GM21381 (cell line): ENCODE measurements around the gene TMEM240.
"Not testable (repeated sequence)": the region's sequence is repeated elsewhere in the genome, so short reads cannot be mapped to it uniquely, and the experiment has no call there.

Source experiments
- ATAC-seq: cut with Tn5 transposase; IDR thresholded peaks from one replicate; pipeline ENCODE4 v1.9.1; 2021; ENCODE audit warnings: mild to moderate bottlenecking, moderate library complexity; ENCODE audit not compliant: unreplicated experiment

The TMEM240 gene

DNA sequence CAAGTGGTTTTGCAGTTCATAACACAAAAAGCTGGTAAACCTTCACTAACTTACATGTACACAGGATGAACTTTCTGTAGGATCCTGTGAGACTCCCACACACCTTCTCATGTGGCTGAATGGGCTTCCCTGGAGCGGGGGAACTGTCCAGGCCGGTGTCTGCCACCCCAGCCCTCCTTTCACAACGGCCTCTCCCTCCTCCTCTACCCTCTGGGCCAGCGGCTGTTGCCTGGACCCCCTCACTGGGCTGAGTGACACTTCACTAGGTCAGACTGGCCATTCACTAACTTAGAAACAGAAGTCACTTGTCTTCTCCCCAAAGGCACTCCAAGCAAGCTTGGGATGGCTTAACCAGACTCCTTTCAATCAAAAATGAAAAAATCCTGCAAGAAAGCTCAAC, 18.2 kb upstream of the TMEM240 start:
- no peak for ATAC-seq

- not testable (repeated sequence) for ATAC-seq
Measured at GRCh38 chr1:1557688-1558087, 17.3 kb upstream of the TMEM240 start.

GRCh38 chr1:1556961-1557360, 16.5 kb upstream of the TMEM240 start:
- ATAC-seq = not testable (repeated sequence)

DNA sequence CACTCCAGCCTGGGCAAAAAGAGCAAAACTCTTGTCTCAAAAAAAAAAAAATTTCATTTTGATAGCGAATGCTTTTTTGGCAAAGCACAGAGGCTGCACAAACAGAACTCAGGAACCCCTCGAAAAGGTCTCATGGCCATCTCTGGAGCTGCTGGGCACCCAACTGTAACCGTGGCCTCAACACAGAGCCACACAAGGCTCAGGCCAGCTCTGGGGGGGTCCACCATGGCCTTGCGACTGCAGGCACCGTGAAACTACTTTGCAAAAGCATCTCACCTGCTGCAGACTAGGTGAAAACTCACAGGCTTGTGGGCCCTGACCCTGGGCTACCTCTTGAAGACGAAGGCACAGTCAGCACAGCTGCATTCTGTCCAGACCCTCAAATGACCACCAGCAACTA, 16.1 kb upstream of the TMEM240 start:
- ATAC-seq = no peak

DNA sequence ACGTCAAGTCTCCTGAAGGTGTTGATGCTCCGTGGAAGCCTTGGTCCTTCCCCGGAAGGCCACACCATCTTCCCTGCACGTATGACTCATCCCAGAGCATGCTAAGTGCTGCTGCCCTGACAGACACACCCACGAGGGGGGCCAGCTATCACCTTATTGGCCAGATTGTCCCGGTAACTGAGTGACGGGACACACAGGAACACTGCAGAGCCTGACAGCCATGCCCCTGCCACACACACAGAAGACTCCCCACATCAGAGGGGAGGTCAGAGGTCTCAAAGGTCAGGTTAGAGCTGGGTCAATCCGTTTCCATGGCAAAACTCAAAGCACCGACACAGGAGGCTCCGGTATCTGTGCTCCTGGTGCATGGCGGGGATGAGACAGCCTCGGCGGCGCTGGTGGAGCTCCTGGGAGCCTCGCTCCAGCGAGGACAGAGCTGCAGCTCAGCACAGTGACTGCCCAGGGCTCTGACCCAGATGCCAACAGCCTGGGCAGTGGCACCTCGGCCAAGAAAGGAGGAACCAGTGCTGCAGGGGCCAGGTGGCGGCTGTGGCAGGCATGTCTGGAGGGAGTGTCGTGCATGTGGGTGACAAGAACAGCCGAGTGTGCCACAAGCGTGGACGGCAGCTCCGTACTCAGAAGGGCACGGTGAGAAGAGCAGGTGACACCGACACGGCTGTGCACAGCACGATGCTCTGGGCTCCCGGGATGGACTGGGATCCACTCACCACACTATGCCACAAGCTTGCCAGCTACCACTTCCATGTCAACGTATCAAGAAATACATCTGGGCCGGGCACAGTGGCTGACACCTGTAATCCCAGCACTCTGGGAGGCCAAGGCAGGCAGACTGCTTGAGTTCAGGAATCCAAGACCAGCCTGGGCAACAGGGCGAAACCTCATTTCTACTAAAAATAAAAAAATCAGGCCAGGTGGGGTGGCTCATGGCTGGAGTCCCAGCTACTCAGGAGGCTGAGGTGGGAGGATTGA, 14.8 kb upstream of the TMEM240 start:
- no peak for ATAC-seq

- ATAC-seq = no peak
Measured at GRCh38 chr1:1554550-1554925, 14.1 kb upstream of the TMEM240 start.

GRCh38 chr1:1553821-1554494, 13.5 kb upstream of the TMEM240 start:
- no peak for ATAC-seq

DNA sequence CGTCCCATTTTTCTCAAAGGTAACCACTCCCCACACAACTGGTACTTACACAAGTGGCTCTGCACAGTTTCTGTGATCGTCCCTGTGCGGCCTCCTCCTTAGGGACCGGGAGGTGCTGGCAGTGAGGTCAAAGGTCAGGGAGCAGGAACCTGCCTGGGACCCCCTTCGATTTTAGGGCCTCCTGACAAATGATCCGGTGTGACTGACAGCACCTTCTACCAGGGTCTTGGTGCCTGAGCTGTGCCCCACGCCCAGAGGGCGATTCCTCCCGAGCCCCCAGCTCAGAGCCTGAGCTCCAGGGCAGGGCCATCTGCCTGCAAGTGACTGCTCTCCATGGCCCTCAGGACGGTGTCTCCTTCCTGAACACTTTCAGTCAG, 11.8 kb upstream of the TMEM240 start:
- no peak for ATAC-seq

DNA sequence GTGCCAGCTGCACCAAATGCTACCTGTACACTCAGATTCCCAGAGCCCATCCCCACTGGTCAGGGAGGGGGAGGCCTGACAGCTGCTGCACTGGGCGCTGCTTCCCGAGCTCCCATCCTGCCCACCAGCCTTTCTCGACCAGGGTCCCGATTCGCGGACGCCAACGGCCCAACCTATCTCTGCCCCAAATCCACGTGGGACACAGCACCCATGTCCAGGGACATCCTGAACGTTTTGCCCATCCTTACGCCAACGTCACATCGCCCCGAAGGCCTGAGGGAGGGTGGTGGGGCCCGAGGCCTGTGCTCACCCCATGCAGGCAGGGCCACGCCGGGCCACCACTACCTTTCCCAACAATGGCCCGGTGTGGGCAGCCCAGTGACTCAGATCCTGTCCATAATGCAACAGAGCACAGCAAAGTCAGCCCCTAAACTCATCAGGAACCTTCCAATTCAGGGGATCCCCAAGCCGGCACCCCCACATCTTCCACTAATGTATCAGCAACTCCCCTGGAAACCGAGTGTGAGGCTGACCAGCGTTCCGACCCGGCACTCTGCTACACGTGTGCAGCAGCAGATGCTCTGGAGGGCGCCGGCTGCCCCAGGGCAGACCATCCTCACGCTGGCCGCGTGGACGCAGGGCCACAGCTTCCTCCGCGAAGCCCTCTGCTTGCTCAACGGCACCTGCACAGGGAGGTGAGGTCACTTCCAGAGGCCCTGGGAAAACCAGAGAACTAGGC, 11.3 kb upstream of the TMEM240 start:
- ATAC-seq = no peak

DNA sequence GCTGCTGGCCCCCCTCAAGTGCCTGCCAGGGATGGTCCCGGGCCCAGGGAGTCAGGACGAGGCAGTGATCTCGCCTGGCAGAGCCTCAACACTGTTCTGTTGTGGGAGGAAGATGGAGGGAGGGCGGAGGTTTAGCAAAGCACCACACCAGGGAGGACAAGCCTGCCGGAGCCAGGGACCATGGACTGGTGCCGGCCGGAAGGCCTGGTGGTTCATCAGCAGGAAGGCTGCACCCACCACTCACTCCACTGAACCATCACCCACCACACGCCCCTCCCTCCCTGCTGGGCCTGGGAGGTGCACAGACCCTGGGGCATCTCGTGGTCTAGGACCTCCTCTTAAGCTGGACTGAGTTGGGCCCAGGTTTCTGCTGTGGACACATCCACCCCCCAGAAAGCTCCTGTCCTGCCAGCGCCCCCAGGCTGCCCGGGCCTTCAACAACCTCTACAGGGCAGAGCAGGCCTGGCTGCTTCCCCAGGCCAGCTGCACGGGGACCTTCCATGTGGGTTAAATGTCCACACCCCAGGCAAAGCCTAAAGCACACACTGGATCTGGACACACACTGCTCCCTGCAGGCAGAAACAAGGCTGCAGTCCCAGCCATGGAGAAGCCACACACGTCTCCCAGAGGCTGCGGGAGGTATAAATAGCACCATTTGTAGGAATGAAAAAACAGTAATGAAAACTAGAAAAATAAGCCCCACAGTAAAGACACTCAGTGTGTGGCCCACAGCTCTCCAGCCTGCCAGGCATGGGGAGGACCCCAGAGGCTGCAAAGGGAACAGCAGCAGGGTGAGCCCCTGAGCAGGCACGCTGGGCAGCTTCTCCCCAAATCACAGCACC, 10.4 kb upstream of the TMEM240 start:
- no peak for ATAC-seq

DNA sequence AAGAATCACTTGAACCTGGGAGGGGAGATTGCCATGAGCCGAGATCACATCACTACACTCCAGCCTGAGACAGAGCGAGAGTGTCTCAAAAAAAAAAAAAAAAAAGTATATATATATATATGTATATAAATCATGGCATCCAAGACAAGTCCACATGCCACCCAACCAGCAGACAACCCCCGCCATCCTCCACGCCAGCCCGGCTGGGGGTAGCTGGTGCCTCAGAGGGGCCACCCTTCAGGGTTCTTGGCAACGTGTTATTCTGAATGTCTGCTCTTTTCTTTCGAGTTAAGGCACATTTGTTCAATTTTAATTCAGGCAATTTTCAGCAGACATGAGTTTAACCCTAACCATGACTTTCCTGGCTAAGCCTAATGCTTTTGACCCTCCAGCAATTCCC, 9.7 kb upstream of the TMEM240 start:
- ATAC-seq = no peak

- no peak for ATAC-seq
Measured at GRCh38 chr1:1548591-1548990, 8.2 kb upstream of the TMEM240 start.

- no peak for ATAC-seq
Measured at GRCh38 chr1:1547476-1547875, 7.1 kb upstream of the TMEM240 start.

DNA sequence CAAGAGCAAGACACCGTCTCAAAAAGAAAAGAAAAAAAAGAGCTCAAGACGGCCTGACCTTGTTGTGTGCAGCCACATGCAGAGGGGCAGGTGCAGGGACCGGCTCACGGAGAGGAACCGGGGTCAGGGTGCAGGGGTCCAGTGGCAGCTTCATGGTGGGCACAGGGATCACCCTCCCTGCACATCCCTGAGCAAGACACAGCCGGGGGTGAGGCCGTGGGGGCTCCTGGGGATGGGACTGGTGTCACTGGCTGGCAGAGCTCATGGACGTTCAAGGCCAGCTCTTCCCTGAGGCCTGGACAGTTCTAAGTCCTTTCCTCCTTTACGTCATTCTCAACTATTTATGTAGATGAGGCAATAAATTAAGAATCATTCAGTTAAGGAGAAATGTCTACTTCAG, 6.6 kb upstream of the TMEM240 start:
- ATAC-seq = no peak

DNA sequence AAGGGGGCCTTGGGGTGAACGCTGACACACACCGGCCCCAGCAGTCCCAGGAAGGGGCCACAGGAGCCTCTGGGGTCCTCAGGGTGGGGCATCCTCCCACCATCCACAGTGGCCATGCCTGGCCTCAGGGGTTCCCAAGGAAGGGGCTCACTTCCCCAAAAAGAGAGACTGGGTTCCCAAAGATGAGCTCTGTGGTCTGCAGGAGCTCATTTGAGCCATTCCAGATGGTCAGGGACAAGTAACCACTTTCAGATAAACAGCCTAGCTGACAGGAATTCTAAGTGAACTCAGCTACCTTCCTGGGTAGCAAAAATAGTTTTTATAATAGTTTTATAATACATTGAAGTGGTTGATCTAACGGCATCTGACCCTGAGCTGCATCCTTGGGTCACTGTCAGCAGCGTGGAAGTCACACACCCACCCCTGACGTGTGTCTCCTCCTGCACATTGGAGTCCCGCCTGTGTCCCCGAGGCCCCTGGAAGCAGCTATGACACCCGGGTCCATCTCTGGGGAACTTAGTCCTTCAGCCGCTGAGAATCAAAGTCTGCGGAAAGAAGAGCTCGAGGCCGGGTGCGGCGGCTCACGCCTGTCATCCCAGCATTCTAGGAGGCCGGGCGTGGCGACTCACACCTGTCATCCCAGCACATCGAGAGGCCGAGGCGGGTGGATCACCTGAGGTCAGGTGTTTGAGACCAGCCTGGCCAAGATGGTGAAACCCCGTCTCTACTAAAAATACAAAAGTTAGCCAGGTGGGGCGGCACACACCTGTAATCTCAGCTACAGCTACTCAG, 5.7 kb upstream of the TMEM240 start:
- ATAC-seq = no peak

DNA sequence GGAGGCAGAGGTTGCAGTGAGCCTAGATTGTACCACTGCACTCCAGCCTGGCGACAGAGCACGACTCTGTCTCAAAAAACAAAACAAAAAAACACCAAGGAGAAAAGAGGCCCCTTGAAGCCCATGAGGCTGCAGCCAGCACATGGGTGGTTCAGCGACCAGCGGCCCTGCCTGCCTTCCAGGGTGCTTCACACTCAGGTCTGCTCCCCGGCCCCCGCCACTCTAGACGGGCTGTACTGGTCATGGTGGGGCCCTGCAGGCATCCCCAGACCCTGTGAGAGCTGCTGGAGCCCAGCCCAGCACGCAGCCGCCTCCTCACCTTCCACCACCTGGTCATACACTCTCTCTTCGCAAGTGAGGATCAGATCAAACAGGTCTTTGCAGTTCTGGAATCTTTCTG, 4.1 kb upstream of the TMEM240 start:
- ATAC-seq = no peak

- ATAC-seq = no peak
Measured at GRCh38 chr1:1543706-1544099, 3.3 kb upstream of the TMEM240 start.

DNA sequence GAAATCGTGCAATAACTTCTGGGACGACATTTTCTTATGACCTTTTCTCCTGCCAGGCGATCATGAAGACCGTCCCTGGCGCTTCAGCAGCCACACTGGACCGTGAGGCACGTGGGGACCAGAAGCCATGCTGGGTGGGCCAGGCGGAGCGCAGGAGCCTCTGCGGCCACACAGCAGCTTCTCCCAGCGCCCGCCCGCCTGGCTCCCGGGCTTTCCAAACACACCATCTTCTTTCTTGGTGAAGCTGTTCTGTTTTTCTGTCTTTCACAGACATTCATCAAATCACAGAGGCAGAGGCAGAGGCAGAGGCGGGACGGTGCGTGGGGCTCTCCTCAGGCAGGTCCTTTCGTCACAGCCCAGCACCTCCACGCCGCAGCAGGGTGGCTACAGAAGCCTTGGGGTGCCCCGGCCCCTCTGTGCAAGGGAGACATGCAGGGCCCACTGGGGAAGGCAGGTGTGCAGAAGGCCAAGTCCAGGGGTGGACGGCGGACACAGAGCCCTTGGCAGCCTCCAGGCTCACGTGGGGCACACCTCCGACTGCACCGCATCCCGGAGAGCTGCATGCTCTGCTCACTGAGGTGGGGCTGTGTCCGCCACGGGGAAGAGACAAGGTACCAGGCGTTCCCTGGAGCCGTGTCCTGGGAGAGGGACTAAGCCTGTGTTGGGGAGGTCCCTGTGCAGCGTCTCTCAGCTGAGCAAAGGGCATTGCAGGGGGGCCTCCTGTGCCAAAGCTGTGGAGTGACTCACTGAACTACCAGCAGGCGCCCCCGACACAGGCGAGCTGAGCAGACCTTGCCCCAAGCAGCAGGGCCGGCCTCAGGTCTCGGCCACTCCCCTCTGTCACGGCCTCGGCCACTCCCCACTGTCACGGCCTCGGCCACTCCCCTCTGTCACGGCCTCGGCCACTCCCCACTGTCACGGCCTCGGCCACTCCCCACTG, 2.6 kb upstream of the TMEM240 start:
- ATAC-seq = no peak
